GM10847 (cell line): ENCODE measurements around the gene TSPO.

Experiments
- POLR2A ChIP-seq: IDR thresholded peaks from 2 replicates; pipeline ENCODE4 v1.6.1; 2011; ENCODE audit not compliant: insufficient read length; ENCODE audit errors: extremely low read depth

The TSPO gene

GRCh38 chr22:43181321-43182076 lies 30.1 kb downstream of the TSPO start:
- TF ChIP-seq POLR2A: no peak

GRCh38 chr22:43182118-43182517 lies 30.8 kb downstream of the TSPO start:
- TF ChIP-seq POLR2A: no peak

GRCh38 chr22:43182726-43183125 lies 31.4 kb downstream of the TSPO start:
- no peak for TF ChIP-seq POLR2A

DNA sequence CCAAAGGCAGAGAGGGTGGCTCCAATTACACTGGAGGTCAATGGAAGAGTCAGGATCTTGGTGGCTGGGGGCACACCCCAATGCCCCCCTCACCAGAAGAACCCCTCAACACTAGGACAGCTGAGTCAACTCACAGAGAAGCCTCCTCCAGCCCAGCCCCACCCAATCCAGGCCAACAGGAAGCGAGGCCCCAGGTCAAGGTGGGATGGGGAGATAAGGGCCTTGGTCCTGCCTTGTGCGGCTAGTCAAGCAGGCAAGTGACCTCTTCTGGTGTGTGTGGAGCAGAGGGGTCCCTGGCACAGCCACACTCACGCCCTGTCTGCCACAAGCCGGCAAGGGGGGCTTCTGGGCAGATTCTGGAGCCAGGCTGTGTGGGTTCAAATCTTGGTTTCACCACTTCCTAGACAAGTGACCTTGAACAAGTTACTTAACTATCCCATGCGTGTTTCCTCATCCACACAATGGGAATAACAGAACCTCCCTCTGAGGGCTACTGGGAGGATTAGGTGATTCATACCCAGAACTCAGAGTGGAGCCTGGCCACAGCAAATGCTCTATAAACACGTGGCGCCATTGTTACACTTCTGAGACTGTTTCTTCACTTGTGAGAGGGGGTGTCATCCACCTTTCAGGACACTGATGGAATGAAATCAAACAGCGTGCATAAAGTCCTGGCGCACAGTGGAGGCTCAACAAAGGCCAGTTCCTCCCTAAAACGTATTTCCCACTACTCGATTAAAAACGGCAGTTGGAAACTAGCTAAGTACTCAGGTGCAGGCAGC lies 32.3 kb downstream of the TSPO start:
- no peak for TF ChIP-seq POLR2A

- no peak for TF ChIP-seq POLR2A
Measured at GRCh38 chr22:43185860-43186261, 34.5 kb downstream of the TSPO start.

DNA sequence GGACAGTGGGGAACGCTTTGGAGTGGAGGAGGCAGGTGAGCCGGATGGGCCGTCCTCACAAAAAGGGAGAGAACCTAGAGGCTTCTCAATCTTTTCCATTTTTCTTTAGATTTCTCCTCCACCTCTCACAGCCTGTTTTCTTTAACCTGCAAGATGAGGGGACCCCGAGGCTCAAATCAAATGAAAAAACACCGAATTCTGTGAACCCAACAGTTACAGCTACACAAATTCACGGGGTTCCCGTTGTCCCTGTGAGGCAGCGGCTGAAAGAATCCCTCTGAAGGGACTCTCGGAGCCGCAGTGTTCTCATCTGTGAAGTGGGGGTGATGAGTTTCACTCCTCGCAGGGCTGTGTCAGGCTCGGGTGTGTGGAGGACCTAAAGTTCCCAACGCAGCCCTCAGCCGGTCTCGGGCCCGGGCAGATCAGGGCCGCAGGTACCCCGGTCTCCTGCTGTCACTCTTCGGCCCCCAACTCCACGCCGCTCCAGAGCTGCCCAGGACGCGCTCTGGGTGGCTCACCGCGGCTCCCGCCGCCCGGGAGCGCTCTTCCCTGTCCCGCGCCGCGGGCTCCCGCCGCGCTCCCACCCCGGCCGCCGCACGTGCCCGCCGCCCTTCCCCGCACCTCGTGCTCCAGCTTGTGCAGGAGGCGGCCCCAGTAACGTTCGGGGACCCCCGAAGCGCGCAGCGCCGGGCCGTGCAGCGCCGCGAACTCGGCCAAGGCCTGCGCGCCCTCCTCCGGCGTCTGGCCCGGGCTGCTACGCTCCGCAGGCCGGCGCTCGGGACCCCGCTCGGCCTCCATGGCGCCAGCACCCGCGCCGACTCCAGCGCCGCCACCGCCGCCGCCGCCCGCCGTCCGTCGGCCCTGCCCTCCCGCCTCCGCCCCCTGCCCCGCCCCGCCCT lies 35.2 kb downstream of the TSPO start, which contains the start of gene TTLL12:
Gene TTLL12 (minus strand): TSS at position 863 of the 899 bp plus-strand sequence. CDS start 65 bp downstream, at position 798.
- TF ChIP-seq POLR2A: peak; percentile 66

- peak; percentile 97 for TF ChIP-seq POLR2A
Measured at GRCh38 chr22:43187171-43188099, 36.1 kb downstream of the TSPO start.

- no peak for TF ChIP-seq POLR2A
Measured at GRCh38 chr22:43188829-43189545, 37.6 kb downstream of the TSPO start.

GRCh38 chr22:43191831-43192230 lies 40.5 kb downstream of the TSPO start:
- no peak for TF ChIP-seq POLR2A

GRCh38 chr22:43197271-43197941 lies 46.0 kb downstream of the TSPO start:
- no peak for TF ChIP-seq POLR2A

GRCh38 chr22:43198126-43198525 lies 46.8 kb downstream of the TSPO start:
- no peak for TF ChIP-seq POLR2A

DNA sequence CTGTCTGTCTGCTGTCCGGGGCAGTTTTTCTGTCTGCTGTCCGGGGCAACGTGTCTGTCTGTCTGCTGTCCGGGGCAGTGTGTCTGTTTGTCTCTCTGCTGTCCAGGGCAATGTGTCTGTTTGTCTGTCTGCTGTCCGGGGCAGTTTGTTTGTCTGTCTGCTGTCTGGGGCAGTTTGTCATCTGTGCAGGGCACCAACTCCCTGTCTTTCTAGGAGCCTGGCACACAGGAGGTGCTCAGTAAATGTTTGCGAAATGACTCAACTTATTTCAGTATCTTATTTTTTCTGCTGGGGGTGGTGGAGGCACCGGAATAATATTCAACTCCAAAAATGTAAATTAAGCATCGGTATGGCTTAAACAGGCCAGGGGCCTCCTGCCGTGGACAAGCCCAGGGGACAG lies 47.6 kb downstream of the TSPO start:
- TF ChIP-seq POLR2A: no peak

GRCh38 chr22:43199541-43199940 lies 48.2 kb downstream of the TSPO start:
- TF ChIP-seq POLR2A: no peak

DNA sequence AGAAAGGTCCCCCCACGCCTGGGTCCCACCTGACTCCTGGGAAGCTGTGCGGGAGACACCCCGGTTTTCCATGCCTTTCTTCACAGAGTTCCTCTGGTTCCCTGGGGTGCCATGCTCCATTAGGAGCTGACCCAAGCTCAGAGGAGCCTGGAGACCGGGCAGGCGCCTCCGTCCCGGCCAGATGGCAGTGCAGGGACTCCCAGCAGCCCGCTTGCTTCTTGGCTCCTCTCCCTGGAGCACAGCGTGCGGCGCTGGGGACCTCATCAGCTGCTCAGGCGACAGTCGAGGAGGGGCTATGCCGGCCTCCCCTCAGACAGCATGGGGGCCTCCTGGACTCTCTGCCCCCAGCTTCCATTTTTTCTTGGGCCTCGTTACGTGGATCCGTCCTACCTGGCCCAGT lies 48.7 kb downstream of the TSPO start:
- TF ChIP-seq POLR2A: no peak

DNA sequence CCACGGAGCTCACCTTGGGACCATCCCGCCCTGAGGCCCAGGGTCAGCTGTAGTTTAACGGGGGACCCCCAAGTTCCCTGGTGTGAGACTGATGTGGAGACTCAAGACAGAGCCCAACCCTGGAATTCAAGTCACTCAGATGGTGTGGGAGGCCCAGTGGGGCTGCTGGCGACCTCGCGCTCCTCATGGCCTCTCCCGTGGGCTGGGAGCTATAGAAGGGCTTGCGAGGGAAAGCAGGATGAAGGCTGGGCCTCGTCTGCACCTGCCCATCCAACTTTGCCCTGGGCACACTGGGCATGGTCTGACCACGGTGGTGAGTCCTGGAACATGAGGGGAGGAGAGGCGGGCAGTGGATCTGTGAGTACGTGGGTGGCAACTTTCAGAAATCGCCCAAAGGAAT lies 49.2 kb downstream of the TSPO start:
- TF ChIP-seq POLR2A: no peak
